RCC 7860 (cell line): ENCODE data around the gene IFRD1.
A peak's percentile ranks its signal among the peaks of the same experiment; 100 is the strongest.

Experiments used
- DNase-seq: peaks from one replicate; pipeline ENCODE4 v3.0.0-alpha.2; 2015; ENCODE audit warnings: low spot score
- FAIRE-seq: peaks from 2 replicates; lab custom pipeline; 2012; peaks lifted over from hg19 to GRCh38; lab: Jason Lieb, UNC

IFRD1 gene

GRCh38 chr7:112449902-112450806 is at the start of gene IFRD1:
Gene IFRD1, plus strand, starts transcription at chr7:112450460. Its CDS starts 229 bp downstream, at chr7:112450689.
- FAIRE-seq = peak; percentile 91
- peak; percentile 97 for DNase-seq

GRCh38 chr7:112404321-112404720 is 45.9 kb upstream of the IFRD1 start:
- no peak for FAIRE-seq

GRCh38 chr7:112405286-112405685 is 45.0 kb upstream of the IFRD1 start:
- DNase-seq (no peak), FAIRE-seq (no peak)

More at GRCh38 chr7:112404321-112404720, 45.9 kb upstream of the IFRD1 start:
- no peak for DNase-seq

- no peak for FAIRE-seq
- no peak for DNase-seq
Measured at GRCh38 chr7:112407261-112407660, 43.0 kb upstream of the IFRD1 start.

GRCh38 chr7:112410092-112410491 is 40.2 kb upstream of the IFRD1 start:
- no peak for DNase-seq
- no peak for FAIRE-seq

- FAIRE-seq (no peak), DNase-seq (no peak)
Measured at GRCh38 chr7:112411186-112411795, 39.0 kb upstream of the IFRD1 start.

- peak; percentile 83 for FAIRE-seq
- DNase-seq = peak; percentile 44
Measured at GRCh38 chr7:112414855-112415490, 35.3 kb upstream of the IFRD1 start.

- FAIRE-seq = no peak
- DNase-seq = no peak
Measured at GRCh38 chr7:112416127-112416526, 34.1 kb upstream of the IFRD1 start.

GRCh38 chr7:112419543-112420130 is 30.6 kb upstream of the IFRD1 start:
- FAIRE-seq (no peak), DNase-seq (no peak)

GRCh38 chr7:112420236-112420861 is 29.9 kb upstream of the IFRD1 start:
- DNase-seq (no peak), FAIRE-seq (no peak)

- FAIRE-seq (no peak), DNase-seq (no peak)
Measured at GRCh38 chr7:112421666-112422486, 28.4 kb upstream of the IFRD1 start.

- DNase-seq = peak; percentile 52
Measured at GRCh38 chr7:112422842-112423496, 27.3 kb upstream of the IFRD1 start.

GRCh38 chr7:112423987-112424386 is 26.3 kb upstream of the IFRD1 start:
- FAIRE-seq = no peak

More at GRCh38 chr7:112422842-112423496, 27.3 kb upstream of the IFRD1 start:
- FAIRE-seq = no peak

GRCh38 chr7:112427984-112428383 is 22.3 kb upstream of the IFRD1 start:
- FAIRE-seq = no peak
- no peak for DNase-seq

More at GRCh38 chr7:112423987-112424386, 26.3 kb upstream of the IFRD1 start:
- no peak for DNase-seq

- no peak for DNase-seq
- no peak for FAIRE-seq
Measured at GRCh38 chr7:112428715-112429114, 21.5 kb upstream of the IFRD1 start.

- DNase-seq (no peak), FAIRE-seq (no peak)
Measured at GRCh38 chr7:112430649-112431048, 19.6 kb upstream of the IFRD1 start.

GRCh38 chr7:112431803-112432202 is 18.5 kb upstream of the IFRD1 start:
- FAIRE-seq = no peak
- no peak for DNase-seq

- no peak for FAIRE-seq
- no peak for DNase-seq
Measured at GRCh38 chr7:112433289-112433688, 17.0 kb upstream of the IFRD1 start.

GRCh38 chr7:112437072-112437471 is 13.2 kb upstream of the IFRD1 start:
- FAIRE-seq (peak; percentile 5), DNase-seq (peak; percentile 39)
